PFSK-1 (cell line): ENCODE measurements around the gene SDK1.

Source experiments
- FOXP2 ChIP-seq: optimal IDR thresholded peaks from 2 replicates; pipeline ENCODE3; 2011; ENCODE audit warnings: borderline replicate concordance, control low read depth, inconsistent platforms; ENCODE audit not compliant: insufficient read depth; ENCODE audit errors: extremely low read length, extremely low read depth
- POLR2AphosphoS5 ChIP-seq: IDR thresholded peaks from 2 replicates; pipeline ENCODE4 v1.6.1; 2012; ENCODE audit warnings: low read depth, mild to moderate bottlenecking, control low read depth, low read length, moderate library complexity
- SIN3A ChIP-seq: IDR thresholded peaks from 2 replicates; pipeline ENCODE4 v1.6.1; 2012; ENCODE audit warnings: mild to moderate bottlenecking, low read length, moderate library complexity, borderline replicate concordance; ENCODE audit not compliant: insufficient read depth
- TAF1 ChIP-seq: IDR thresholded peaks from 2 replicates; pipeline ENCODE4 v1.6.1; 2012; ENCODE audit warnings: low read length, control low read depth, borderline replicate concordance; ENCODE audit not compliant: insufficient read depth
- TF ChIP-seq, protein P1 (sequence below), 2 experiments: IDR thresholded peaks; 2 replicates each; pipeline versions ENCODE4 v1.6.1 to v1.8.0; 2011 to 2012; ENCODE audit warnings: low read depth in 2 of 2, low read length in 2 of 2, control low read depth in 1 of 2, inconsistent platforms in 1 of 2, mild to moderate bottlenecking in 1 of 2, moderate library complexity in 1 of 2; ENCODE audit not compliant: insufficient read depth in 1 of 2

The SDK1 gene

GRCh38 chr7:4297165-4297917 lies 996.3 kb downstream of the SDK1 start:
- no peak for TF ChIP-seq FOXP2
- no peak for TF ChIP-seq POLR2AphosphoS5
- TF ChIP-seq SIN3A, result no peak
- TF ChIP-seq, protein P1, sequence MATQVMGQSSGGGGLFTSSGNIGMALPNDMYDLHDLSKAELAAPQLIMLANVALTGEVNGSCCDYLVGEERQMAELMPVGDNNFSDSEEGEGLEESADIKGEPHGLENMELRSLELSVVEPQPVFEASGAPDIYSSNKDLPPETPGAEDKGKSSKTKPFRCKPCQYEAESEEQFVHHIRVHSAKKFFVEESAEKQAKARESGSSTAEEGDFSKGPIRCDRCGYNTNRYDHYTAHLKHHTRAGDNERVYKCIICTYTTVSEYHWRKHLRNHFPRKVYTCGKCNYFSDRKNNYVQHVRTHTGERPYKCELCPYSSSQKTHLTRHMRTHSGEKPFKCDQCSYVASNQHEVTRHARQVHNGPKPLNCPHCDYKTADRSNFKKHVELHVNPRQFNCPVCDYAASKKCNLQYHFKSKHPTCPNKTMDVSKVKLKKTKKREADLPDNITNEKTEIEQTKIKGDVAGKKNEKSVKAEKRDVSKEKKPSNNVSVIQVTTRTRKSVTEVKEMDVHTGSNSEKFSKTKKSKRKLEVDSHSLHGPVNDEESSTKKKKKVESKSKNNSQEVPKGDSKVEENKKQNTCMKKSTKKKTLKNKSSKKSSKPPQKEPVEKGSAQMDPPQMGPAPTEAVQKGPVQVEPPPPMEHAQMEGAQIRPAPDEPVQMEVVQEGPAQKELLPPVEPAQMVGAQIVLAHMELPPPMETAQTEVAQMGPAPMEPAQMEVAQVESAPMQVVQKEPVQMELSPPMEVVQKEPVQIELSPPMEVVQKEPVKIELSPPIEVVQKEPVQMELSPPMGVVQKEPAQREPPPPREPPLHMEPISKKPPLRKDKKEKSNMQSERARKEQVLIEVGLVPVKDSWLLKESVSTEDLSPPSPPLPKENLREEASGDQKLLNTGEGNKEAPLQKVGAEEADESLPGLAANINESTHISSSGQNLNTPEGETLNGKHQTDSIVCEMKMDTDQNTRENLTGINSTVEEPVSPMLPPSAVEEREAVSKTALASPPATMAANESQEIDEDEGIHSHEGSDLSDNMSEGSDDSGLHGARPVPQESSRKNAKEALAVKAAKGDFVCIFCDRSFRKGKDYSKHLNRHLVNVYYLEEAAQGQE (IDR thresholded peaks at IDR 0.05; ENCODE audit: insufficient read depth in 1 of 2, low read depth in 2 of 2, low read length in 2 of 2), result no peak
- no peak for TF ChIP-seq TAF1

DNA sequence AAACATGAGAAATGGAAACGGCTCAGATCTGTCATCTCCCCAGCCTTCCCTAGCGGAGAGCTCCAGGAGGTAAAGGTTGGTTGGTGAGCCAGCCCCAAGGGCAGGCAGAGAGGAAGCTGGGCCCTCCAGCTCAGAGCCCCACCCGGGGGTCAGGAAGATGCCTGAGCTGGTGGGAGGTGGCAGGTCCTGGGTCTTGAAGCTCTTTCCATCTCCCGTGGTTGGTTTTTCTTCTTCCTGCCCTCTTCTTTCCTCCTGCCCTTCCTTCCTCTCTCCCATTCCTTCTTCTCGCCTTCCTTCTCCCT lies 996.8 kb downstream of the SDK1 start:
- no peak for TF ChIP-seq SIN3A
- no peak for TF ChIP-seq FOXP2
- TF ChIP-seq, protein P1 (IDR thresholded peaks at IDR 0.05; ENCODE audit: insufficient read depth in 1 of 2, low read depth in 2 of 2, low read length in 2 of 2), result no peak
- TF ChIP-seq POLR2AphosphoS5, result no peak
- no peak for TF ChIP-seq TAF1

DNA sequence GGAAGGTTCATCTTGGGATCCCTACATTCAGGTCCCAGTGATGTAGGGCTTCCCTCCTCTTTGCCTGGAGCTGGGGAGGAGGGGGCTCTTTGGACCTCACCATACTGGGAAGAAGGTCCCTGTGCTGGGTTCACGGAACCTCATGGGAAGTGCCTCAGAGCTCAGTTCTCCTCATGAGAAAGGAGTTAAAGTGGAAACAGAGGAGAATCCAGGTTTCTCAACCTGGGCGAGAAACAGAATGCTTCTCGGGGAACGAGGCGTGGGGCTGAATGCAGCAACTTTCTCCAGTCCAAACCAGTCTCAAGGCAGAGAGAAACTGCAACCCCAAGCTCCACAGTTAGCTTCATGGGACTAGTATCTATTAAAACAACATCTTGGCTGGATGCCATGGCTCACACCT lies 998.4 kb downstream of the SDK1 start:
- no peak for TF ChIP-seq TAF1
- TF ChIP-seq FOXP2, result no peak
- no peak for TF ChIP-seq POLR2AphosphoS5
- TF ChIP-seq, protein P1 (IDR thresholded peaks at IDR 0.05; ENCODE audit: insufficient read depth in 1 of 2, low read depth in 2 of 2, low read length in 2 of 2), result no peak
- no peak for TF ChIP-seq SIN3A

DNA sequence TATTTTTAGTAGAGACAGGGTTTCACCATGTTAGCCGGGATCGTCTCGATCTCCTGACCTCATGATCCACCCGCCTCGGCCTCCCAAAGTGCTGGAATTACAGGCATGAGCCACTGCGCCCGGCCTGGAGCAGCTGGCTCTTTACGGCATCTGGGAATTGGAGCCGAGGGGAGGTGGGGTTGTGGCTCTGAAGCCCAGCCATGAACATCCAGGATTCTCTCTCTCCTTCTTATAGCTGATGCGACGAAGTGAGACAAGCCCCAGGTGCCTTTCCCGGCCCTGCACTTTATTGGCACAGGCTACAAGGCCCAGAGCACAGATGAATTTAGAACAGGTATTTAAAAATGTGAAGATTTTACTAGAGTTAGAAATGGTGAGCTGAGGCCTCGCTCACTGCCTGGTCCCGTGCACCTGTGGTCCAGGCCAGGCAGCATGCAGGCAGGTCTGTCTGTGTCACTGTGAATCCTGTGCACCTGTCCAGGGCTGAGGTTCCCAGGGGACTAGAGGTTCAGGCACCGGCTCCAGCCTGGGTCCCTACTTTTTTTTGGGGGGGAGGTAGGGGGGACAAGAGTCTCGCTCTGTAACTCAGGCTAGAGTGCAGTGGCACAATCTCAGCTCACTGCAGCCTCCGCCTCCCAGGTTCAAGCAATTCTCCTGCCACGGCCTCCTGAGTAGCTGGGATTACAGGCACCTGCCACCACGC lies 1001.3 kb downstream of the SDK1 start:
- TF ChIP-seq POLR2AphosphoS5 (no peak), FOXP2 (no peak), SIN3A (no peak), TAF1 (no peak)
- TF ChIP-seq, protein P1 (IDR thresholded peaks at IDR 0.05; ENCODE audit: insufficient read depth in 1 of 2, low read depth in 2 of 2, low read length in 2 of 2), result no peak
